GM03348 (cell line): Measurements from ENCODE around the gene ZBTB7A.

ENCODE experiments used
- DNase-seq: peaks from one replicate; pipeline ENCODE4 v3.0.0; 2012; ENCODE audit warnings: low spot score

The ZBTB7A gene

DNA sequence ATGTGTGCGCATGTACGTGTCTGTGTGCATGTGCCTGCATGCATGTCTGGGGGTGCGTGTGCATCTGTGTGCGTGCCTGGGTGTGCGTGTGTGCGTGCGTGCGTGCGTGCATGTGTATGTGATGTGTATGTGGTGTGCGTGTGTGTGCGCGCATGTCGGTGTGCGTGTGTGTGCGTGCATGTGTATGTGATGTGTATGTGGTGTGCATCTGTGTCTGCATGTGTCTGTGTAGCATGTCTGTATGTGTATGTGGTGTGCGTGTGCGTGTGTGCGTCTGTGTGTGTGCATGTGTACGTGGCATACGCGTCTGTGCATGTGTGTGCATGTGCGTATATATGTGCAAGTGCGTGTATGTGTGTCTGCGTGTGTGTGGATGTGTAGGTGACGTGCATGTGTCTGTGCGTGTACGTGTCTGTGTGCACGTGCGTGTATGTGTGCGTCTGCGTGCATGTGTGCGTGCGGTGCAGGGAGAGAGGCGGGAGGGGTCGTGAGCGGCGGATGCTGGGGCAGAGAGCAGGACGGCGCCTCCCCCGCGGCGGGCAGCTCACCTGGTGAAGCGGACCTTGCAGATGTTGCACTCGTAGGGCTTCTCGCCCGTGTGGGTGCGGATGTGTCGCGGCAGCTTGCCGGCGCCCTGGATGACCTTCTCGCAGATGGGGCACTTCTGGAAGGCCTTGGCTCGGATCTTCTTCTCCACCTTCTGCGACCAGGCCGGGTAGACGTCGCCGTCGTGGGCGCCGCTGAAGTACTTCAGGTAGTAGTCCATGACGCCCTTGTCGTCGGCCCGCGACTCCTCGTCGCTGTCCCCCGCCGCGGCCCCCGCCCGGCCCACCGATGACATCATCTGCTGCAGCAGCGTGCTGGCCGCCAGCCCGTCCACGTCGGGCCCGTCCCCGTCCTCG is 13.0 kb downstream of the ZBTB7A start:
- DNase-seq = no peak

DNA sequence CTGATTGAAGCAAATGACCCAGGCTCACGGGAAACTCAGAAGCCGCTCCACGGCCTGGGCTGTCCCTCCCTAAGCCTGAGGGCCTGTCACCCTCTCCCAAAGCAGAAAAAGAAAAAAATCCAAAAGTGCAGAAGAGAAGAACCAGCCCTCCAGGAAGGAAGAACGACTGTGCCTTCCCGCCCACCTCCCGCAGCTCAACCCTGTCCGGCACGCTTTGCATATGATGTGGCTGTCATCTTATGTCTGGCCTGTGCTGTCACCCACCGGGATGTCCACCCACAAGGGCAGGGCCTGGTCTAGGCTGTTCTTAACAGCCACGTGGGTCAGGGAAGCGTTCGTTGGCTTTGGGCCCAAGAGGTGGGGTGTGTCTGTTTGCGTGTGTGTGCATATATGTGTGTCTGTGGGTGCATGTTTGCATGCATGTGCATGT is 13.7 kb downstream of the ZBTB7A start:
- DNase-seq = no peak

DNA sequence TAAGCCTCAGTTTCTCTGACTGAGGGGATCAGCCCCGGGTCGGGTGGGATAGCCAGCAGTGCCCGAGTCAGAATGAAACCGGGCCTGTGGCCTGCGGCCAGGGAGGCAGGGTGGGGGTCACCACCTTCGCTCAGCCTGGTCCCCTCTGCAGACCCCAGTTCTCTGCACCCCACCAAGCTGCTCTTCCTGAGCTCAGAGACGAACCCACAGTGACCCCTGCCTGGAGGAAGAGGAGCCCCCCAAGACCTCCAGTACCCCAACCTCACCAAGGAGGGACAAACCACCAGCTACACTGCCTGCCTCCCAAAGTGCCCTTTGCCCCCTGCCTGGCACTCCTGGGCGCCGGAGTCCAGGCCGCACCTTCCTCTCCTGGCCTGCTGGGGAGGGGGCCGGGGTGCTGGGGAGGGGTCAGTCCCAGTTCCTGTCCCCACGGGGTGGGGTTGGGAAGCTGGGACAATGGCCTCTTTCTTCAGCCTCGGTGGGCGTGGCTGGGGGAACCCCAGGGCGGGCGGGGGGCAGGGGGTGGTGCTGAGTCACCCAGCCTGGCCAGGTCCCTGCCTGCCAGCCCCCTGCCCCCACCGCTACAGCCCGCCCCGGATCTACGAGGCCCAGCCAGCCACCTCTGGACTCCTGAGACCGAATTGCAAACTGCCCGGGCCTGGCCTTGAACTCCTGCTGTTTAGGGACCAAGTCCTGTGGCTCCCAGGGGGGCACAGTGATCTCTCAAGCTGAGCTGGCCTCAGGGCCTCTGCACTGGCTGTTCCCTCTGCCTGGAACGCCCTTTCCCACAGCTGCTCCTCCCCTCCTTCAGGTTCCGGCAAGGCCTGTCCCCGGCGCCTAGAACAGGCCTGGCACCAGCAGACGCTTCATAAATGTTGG is 14.3 kb downstream of the ZBTB7A start:
- DNase-seq = peak; percentile 55

DNA sequence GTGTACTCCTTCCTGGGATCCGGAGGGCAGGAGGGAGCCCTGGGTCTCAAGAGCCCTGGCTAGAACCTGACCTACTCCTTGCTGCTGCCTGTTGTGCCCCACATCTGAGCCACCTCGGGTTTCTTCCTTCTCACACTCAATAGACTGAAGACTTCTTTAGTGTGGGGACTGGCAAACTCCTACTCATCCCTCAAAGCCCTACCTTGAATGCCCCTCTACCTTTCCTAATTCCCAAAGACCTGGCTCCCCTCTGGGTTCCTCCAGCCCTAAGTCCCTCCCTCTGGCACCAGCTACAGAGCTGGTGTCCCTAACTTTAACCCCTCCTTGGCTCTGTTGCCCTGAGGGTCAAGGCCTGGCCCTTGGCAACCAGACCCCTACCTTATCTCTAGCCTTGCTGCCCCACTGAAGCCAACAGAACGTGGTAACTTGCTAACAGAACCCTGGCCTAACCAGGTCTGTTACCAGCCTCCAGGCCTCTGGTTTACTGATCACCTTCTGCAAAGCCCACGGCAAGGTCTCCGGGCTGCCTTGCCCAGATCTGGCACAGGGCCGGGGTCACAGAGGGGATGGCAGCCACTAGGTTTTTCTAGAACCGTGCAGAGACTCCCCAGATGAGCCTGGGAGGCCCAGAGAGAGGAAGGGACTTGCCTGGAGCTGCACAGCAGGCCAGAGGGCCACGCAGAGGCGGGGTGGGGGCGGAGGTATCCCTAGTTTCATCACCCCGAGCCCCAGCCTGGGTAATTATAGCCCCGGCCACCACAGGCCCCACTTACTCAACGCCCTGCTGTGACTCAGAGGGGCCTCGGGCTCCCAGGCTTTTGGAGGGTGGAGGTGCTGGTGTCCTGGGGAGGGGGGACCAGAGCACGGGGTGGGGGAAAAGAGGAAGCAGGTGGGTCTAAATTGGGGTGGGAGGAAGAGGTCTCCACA is 15.3 kb downstream of the ZBTB7A start:
- peak; percentile 82 for DNase-seq

DNA sequence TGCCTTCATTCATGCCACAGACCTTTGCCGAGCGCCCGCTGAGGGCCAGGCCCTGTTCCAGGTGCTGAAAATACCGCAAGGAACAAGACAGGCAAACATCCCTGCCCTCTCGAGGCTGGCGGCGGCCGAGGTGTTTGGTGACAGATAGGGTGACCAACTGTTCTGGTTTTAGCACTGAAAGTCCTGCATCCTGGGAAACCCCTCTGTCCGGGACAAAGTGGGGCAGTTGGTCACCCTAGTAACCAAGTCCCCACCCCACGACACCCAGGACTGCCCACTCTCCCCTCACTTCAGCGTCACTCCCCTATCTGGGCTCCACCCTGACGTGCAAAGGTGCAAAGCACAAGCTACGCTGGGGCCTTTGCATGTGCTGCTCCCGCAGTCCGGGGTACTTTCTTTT is 17.3 kb downstream of the ZBTB7A start:
- no peak for DNase-seq

DNA sequence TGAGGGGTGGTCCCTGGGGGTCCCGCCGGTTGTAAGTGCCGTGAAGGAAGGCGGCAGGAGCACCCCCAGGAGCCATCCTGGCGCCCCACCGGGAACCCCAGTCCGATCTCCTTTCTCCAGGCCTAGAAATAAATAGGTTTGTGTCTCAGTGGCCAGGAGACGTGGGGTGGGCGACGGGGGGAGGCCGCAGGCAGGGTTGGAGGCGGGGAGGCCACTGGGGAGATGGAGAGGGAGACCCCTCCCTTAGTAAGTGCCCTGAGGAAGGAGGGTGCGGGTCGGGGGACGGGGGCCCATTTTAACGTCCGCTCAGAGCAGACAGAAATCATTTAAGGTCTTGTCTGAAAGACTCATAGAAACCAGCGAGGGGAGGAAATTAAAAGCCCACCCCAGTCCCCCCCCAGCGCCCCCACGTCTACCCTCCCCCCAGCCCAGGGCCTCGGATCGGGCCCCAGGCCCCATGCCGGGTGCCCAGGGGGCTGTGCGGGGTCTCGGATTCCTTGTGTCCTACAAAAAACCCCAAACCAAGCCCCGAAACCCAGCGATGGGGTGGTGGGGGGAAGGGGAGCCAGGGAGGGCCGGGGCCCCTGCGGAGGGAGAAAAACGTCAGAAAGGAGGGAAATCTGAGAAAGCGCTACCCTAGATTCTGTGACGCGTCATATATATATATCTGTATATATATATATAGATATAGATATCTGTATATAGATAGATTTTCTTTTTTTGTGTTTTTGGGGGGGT is 19.6 kb downstream of the ZBTB7A start:
- no peak for DNase-seq

DNA sequence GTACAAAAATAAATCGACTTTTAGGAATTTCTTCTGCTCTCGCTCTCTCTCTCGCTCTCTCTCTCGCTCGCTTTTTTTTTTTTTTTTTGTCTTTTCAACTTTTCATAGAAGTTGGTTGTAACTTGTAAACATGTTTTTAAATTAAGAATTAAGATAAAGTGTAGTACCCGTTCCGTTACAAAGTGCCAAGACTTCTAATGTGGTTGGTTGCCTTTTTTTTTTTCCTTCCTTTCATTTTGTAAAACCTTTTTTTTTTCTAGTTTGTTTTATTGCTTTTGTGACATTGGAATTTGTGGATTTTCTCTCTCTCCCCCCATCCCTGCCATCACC is 20.4 kb downstream of the ZBTB7A start:
- DNase-seq = no peak

DNA sequence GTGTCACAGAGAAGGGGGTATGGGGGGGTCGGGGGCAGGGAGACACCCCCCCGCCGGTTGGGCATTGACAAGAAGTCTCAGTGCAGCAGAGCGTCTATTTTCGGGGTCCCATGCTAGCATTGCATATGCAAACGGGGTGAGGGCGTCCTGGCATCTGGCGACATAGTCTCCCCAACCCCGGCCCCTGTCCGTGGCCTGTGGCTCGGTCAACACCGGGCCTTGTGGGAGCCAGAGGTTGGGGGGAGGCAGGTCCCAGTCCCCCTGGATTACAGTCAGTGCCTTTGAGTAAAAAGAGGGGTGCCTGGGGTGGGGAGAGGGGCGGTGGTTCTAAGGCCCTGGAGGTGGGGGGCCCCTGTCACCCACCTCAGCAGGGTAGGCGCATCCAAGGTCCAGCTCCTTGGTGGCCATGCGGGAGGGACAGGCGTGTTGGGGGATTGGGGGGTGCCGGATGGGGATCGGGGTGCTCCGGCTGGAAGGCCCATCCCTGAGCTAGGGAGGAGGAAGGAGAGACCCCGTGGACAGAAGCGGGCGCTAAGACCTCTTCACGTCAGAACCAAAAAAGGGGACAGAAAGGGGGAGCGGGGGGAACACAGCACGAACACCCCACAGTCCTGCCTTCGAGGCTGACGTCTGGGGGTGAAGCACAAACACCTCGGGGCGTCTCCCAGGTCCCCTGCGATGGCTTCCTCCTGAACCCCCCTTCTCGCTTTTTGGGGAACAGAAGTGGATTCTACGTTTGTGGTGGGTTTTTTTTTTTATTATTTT is 20.9 kb downstream of the ZBTB7A start:
- DNase-seq = no peak

DNA sequence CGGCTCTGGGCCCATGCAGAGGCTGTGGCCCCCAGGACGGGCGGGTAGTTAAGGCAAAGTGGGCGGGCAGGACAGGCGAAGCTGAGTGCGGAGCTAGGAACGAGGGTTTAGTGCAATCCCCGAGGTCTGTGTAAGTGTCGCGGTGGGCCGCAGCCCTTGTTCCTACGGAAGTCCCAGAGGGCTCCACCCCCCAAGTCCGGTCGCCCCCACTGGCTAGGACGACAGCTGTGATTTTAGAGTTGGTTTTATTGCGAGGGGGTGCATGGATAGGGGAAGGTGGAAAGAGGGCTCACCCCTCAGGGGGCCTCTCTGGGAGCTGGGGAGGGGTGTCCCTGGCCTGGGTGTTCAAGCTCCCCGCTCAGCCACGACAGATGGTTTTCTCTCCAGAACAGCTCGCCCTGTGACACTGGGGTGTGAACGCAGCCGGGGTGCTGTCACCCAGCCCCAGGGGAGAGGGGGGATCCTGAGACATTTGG is 21.7 kb downstream of the ZBTB7A start:
- no peak for DNase-seq

DNA sequence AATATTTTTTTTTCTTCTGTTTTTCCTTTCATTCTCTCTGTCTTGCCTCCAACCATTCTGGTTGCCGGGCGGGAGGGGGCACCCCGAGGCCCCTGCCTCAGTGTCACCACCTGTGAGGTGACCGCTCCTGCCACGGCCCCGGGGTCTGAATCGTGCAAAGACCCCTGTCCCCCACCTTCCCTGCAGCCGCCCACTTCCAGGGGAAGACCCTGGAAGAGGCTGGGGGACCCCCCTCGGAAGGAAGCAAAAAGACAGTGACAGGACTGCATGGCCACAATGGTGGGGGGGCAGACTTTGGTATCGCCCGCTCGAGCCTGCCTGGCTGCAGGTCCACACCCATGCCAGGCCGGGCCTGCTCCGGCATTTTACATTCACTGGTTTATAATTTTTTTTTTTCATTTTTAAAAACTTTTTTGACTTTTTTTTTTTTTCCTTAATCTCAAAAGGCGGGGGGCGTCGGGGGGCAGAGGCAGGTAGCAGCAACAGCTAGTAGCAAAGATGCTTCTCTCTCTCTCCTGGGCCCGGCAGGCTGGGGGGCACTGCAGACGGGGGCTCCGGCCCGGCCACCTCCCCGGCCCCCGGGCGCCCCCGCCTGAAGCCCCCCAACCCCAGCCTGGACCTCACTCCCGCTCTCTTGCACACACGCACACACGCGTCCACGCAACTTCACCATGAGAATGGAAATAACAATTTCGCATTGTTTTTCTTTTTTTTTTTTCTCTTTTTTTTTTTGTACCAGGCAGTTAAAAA is 22.6 kb downstream of the ZBTB7A start:
- DNase-seq = no peak

DNA sequence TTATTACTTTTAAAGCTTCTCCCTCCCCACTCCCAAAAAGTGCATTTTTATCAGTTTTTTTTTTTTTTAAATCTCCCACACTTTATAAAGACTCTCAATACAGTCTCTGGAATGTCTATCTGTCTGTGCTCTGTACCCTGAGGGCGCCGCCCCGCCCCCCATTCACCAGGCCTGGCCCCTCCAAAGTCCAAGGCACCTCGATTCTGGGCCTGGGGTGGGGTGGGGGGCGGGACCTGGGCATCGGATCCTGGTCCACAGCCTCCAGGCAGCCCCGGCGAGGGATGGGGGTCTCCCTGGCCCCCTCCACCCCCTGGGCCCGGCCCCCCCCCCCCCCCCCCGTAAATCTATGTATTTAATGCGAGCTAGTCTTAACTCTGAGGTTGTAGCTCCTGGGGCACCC is 23.3 kb downstream of the ZBTB7A start:
- DNase-seq = no peak

DNA sequence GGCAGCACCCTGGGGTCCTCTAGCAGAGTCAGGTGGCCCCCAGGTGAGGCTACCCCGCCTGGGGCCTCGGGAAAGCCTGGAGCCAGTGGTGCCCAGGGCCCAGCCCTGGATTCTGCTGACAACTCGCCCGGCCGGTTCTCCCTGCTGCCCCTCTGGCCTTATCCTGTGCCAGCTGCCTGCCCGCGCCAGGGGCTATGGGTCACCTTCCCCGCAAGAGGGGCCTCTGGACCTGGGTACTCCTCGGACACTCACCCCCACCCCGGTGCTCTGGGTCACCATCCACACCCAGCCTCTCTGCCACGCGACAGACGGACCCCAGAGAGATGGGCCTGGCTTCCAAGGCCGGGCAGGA is 24.0 kb downstream of the ZBTB7A start:
- no peak for DNase-seq

DNA sequence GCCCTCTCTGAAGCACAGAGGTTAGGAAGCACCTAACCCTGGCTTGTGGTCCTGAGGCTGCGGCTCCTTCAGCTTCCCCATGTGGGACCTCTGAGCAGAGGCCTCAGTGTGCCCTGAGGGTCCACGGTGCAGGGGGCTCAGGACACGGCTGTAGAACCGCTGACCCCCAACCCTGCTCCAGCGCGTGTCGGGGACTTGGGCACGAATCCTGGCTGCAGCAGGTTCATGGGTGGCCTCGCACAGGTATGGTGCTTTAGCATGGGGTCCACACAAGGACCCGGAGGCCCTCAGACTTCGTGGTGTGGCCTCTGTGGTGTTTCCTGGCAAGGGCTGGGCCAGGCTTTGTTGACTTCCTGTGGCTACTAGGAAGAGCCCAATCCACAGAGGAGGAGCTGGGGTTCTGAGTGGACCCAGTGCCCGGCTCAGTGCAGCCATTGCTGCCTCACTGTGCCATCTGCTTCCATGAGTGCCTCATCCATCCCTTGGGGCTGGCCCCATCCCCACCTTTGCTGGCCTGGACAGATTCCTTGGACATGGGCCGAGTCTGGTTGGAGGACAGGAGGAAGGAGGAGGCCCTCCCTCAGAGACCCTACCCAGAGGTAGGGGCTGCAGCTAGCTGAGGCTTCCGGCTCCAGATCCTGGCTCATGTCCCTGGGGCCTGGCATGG is 24.5 kb downstream of the ZBTB7A start:
- DNase-seq = no peak

DNA sequence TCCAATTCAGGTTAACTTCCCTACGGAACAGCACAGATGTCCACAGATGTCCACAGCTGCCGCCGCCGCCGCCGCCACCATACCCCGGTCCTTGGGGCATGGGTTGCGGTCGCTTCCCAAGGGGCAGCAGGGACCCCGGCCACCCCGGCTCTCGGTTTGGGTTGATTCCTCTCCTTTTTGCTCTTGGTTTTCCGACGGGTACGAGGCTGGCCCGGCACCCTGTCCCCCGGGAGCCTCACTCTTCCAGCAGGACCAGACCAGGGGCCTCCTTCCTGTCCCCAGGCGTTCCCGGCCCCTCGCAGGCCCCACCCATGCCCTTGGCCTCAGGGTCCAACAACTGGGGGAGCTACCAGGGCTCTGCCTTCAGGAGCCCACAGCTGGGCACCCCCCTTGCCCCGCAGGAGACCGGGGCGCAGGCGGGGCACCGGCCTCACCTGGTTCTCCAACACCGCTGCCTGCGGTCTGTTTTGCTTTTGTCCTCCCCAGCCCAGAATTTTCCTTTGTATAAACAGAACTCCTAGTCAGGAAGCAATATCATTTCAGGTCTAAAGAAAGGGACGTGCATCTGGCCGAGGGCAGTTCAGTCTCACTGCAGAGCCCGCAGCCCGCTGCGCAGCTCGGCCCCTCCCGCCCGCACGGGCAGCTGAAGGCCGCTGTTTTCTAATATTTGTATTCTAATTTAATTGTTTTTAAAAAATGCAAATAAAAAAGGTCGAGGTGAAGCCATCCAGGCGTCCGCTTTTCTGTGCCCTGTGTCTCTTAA is 27.9 kb downstream of the ZBTB7A start:
- DNase-seq = no peak

DNA sequence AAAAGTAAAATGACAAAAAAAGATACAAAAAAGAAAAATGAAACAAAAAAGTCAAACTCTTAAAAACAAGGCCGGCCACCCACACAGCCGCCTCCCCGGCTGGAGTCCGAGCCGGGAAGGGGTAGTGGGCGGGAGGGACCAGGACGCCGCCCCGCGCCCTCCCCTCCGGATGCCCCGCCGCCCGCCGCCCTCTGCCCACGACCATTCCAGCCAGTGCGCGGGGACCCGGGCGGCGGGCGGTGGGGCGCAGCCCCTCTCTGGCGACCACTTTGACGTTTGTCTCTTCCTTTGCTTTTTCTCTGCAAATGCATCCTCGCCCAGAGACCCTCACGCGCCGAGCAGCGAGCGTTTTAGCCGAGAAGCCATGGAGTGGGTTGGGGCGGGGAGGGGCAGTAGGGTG is 28.6 kb downstream of the ZBTB7A start:
- DNase-seq = no peak

DNA sequence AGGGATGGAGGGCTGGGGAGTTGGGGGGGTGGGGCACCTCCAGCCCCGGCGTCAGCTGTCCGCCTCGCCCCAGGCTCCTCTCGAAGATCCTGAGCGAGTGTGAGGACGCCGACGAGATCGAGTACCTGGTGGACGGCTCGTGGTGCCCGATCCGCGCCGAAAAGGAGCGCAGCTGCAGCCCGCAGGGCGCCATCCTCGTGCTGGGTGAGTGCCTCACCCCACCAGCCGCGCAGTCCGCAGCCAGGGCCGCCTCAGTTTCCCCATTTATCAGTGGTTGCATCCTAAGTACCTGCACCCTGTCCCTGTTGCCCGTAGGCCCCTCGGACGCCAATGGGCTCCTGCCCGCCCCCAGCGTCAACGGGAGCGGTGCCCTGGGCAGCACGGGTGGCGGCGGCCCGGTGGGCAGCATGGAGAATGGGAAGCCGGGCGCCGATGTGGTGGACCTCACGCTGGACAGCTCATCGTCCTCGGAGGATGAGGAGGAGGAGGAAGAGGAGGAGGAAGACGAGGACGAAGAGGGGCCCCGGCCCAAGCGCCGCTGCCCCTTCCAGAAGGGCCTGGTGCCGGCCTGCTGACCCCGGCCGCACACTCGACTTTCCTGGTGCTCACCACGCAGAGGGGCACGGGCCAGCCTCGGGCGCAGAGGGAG is 29.3 kb downstream of the ZBTB7A start:
- no peak for DNase-seq

DNA sequence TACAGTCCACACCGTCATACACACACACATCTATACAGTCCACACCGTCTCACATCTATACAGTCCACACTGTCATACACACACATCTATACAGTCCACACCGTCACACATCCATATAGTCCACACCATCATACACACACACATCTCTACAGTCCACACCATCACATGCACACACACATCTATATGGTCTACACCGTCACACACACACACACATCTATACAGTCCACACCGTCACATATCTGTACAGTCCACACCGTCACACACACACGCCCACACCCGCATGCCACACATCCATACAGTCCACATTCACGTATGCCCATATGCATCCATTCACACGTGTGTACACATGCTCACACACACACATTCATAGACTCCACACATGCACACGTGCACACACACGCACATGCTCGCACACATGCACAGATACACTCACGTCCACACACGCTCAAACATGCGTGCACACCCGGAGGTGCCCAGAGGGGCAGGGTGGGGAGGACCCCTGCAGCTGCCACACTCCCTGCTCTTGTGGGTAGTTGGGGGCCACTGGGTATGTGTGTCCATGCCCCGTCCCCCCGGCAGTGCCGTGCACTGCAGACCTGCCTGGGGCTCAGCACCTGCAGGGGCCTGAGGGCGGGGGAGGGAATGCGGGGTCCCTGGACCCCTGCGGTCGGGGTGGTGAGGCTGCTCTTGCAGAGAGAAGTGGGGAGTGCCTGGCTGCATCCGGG is 30.0 kb downstream of the ZBTB7A start:
- no peak for DNase-seq
